A673 (cell line): ENCODE measurements around the gene YTHDC1.

Source experiments
- CTCF ChIP-seq: fragments of 300-800, 200-600 bp; sonication (generic); conservative IDR thresholded peaks from 2 replicates; pipeline ENCODE4 v1.5.1; 2017; ENCODE audit warnings: low read depth, mild to moderate bottlenecking, antibody characterized with exemption, low read length, moderate library complexity, mixed read lengths
- EZH2 ChIP-seq: fragments of 200-600 bp; sonication (generic); IDR thresholded peaks from 2 replicates; pipeline ENCODE4 v1.6.1; 2017; ENCODE audit warnings: borderline replicate concordance, low read depth, mild to moderate bottlenecking, mixed read lengths, antibody characterized with exemption, low read length; ENCODE audit not compliant: poor library complexity, severe bottlenecking

- TF ChIP-seq CTCF = no peak
- TF ChIP-seq EZH2 = no peak
Observed at GRCh38 chr4:68267433-68267944, 82.4 kb downstream of the YTHDC1 start.
